Common myeloid progenitor, CD34-positive (primary cell): ENCODE data around the gene C7orf25.

ENCODE experiments used
- CTCF ChIA-PET: fragments of 350-600 bp; sonication (Branson Sonifier 250); formaldehyde crosslinking; loops from one replicate; lab custom pipeline; 2021; ENCODE audit warnings: antibody characterized with exemption; lab: Charles Lee
- POLR2A ChIA-PET: fragments of 350-600 bp; sonication (Branson Sonifier 250); formaldehyde crosslinking; loops from one replicate; lab custom pipeline; 2021; ENCODE audit warnings: antibody characterized with exemption; lab: Charles Lee
- DNase-seq, 3 donors: peaks; one replicate each; pipeline versions ENCODE4 v3.0.0 to v3.0.0-alpha.2; 2013
- H3K27ac ChIP-seq, 2 experiments: 1 replicate in 1 of 2; 2 replicates in 1 of 2; pipeline ENCODE4 v1.7.0; 2013; ENCODE audit warnings: inconsistent platforms in 2 of 2, low read length in 2 of 2, mild to moderate bottlenecking in 2 of 2, low read depth in 1 of 2, moderate library complexity in 1 of 2; ENCODE audit not compliant: severe bottlenecking in 2 of 2, insufficient read depth in 1 of 2, poor library complexity in 1 of 2
- H3K27me3 ChIP-seq, 5 experiments: replicated peaks in 2 of 5; 1 replicate in 3 of 5; 2 replicates in 2 of 5; pipeline versions ENCODE4 v1.6.1 to v1.7.0; 2013; ENCODE audit warnings: low read length in 4 of 5, mild to moderate bottlenecking in 2 of 5, moderate library complexity in 2 of 5, inconsistent platforms in 1 of 5; ENCODE audit not compliant: insufficient read depth in 5 of 5, control insufficient read depth in 4 of 5
- H3K36me3 ChIP-seq, 4 experiments: 1 replicate in 2 of 4; 2 replicates in 2 of 4; pipeline versions ENCODE4 v1.6.1 to v1.7.0; 2013; ENCODE audit warnings: low read length in 3 of 4, control low read depth in 1 of 4, mild to moderate bottlenecking in 1 of 4; ENCODE audit not compliant: control insufficient read depth in 4 of 4, insufficient read depth in 4 of 4
- H3K4me1 ChIP-seq, 4 experiments: 1 replicate in 3 of 4; 2 replicates in 1 of 4; pipeline versions ENCODE4 v1.6.1 to v1.7.1; 2013; ENCODE audit warnings: low read length in 3 of 4, mild to moderate bottlenecking in 3 of 4, control low read depth in 1 of 4, inconsistent platforms in 1 of 4, moderate library complexity in 1 of 4; ENCODE audit not compliant: control insufficient read depth in 4 of 4, insufficient read depth in 4 of 4; ENCODE audit errors: control extremely low read depth in 1 of 4
- H3K4me3 ChIP-seq, 7 experiments: 1 replicate in 4 of 7; 2 replicates in 3 of 7; pipeline versions ENCODE4 v1.5.1 to v1.7.0; 2013; ENCODE audit warnings: mild to moderate bottlenecking in 7 of 7, low read length in 6 of 7, moderate library complexity in 6 of 7, inconsistent platforms in 2 of 7, low read depth in 2 of 7, control low read depth in 1 of 7; ENCODE audit not compliant: insufficient read depth in 4 of 7, control insufficient read depth in 1 of 7; ENCODE audit errors: extremely low read depth in 1 of 7
- H3K9me3 ChIP-seq, 5 experiments: 1 replicate in 4 of 5; 2 replicates in 1 of 5; pipeline versions ENCODE4 v1.6.1 to v1.7.1; 2013; ENCODE audit warnings: low read length in 4 of 5, mild to moderate bottlenecking in 2 of 5, inconsistent platforms in 1 of 5, low read depth in 1 of 5, moderate library complexity in 1 of 5; ENCODE audit not compliant: control insufficient read depth in 4 of 5, insufficient read depth in 2 of 5; ENCODE audit errors: control extremely low read depth in 1 of 5
- WGBS: methylation state at CpG from one replicate; pipeline ENCODE4 v1.1.5; 2013; ENCODE audit not compliant: insufficient coverage; 5-methylcytosine and 5-hydroxymethylcytosine counted together

Gene C7orf25

DNA sequence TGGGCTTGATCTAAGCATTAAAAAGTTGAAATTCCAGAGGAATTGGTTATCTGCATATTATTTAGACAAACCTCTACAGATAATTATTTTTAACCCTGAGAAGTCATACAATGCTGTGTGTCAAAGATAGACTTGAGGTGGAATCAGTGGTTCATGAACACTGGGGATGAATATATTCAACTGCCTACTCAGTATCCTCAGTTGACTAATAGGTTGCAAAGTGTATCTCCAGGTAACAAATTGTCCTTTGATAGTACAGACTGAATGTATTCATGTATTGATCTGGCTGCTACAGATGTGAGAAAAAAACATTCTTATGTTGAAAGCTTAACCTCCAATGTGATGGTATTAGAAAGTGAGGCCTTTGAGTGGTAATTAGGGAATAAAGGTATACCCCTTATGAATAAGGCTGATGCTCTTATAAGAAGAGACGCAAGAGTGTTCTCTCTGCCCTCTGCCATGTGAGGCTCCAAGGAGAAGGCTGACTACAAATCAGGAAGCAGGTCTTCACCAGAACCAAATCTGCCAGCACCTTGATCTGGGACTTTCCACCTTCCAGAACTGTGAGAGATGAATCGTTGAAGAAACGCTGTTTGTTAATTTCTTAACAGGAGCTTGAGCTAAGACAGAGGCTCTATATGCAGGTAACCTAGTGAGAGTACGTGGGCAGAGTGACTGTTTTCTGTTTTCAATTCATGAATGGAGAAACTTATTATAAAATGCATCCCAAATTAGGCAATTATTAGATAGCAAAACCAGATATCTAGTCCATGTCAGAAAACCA lies 27.8 kb upstream of the C7orf25 start:
- WGBS: 100% methylated on average over 3 of the region's 4 CpGs
- Histone ChIP-seq H3K4me1 (no peaks in the 10 kb centered on the region), H3K27ac (no peak overlapping the region), H3K27me3 (no peaks in the 10 kb centered on the region), H3K9me3 (no peaks in the 10 kb centered on the region), H3K36me3 (peaks cover 18 to 41% (median 25%) of the 10 kb centered on the region in 4 experiments), H3K4me3 (no peak overlapping the region)
- CTCF ChIA-PET: no interaction called here
- DNase-seq: no peak
- POLR2A ChIA-PET: no interaction called here

DNA sequence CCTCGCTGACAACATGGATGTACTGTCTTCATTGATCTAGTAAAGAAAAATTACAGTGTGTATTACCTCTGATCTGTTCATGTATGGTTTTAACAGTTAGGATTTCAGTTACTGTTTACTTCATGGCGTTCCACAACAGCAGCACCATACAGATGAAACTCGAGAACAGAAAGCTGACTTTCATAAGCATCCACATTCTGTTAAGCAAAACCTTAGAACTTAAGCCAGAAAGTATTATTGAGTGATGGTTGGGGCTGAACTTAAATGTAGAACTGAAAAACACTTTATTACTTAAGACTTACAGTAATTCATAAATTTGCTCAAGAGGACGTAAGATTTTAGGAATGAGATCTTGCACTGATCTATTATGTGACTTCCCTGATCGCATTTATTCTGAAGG lies 24.0 kb upstream of the C7orf25 start:
- Histone ChIP-seq H3K9me3 (no peaks in the 10 kb centered on the region), H3K27ac (no peak overlapping the region), H3K4me3 (no peak overlapping the region), H3K27me3 (no peaks in the 10 kb centered on the region), H3K4me1 (peaks cover 5 to 15% (median 9%) of the 10 kb centered on the region in 4 experiments), H3K36me3 (peaks cover 18 to 41% (median 25%) of the 10 kb centered on the region in 4 experiments)
- WGBS: 100% methylated on average over 2 of the region's 5 CpGs
- ChIA-PET POLR2A (no interaction called here), CTCF (interaction anchor here (0.6 to 2.0 kb wide), 5 partner anchors 8 to 892 kb away, joined by 3 to 8 read pairs (median 3); no protein-coding TSS in a partner anchor)
- DNase-seq: no peak

DNA sequence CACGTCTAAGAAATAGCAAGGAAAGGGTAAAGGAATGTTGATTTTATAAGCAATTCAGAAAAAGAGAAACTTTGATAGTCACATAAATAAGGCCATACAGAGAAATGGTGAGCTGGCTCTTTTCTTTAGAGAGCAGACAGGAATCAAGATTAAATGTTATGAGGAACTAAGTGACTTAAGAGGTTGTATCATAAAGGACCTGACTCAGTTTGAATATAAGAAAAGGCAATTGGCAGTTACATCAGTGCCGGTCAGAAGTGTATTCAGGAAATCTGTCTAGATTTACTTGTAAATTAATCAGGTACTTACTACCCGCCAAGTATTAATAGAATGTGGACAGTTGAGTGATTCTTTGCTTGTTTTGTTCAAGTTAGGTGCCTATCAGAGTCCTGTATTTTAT lies 22.4 kb upstream of the C7orf25 start:
- ChIA-PET POLR2A (no interaction called here), CTCF (interaction anchor here (0.7 to 1.8 kb wide), 4 partner anchors 10 to 519 kb away, joined by 3 to 5 read pairs (median 3); no protein-coding TSS in a partner anchor)
- Histone ChIP-seq H3K27ac (no peak overlapping the region), H3K27me3 (no peaks in the 10 kb centered on the region), H3K4me1 (peaks cover 10 to 30% (median 20%) of the 10 kb centered on the region in 4 experiments), H3K9me3 (no peaks in the 10 kb centered on the region), H3K36me3 (peaks cover 11 to 38% (median 25%) of the 10 kb centered on the region in 4 experiments), H3K4me3 (no peak overlapping the region)
- no peak for DNase-seq
- 67% methylated on average over 1 of the region's 3 CpGs for WGBS

DNA sequence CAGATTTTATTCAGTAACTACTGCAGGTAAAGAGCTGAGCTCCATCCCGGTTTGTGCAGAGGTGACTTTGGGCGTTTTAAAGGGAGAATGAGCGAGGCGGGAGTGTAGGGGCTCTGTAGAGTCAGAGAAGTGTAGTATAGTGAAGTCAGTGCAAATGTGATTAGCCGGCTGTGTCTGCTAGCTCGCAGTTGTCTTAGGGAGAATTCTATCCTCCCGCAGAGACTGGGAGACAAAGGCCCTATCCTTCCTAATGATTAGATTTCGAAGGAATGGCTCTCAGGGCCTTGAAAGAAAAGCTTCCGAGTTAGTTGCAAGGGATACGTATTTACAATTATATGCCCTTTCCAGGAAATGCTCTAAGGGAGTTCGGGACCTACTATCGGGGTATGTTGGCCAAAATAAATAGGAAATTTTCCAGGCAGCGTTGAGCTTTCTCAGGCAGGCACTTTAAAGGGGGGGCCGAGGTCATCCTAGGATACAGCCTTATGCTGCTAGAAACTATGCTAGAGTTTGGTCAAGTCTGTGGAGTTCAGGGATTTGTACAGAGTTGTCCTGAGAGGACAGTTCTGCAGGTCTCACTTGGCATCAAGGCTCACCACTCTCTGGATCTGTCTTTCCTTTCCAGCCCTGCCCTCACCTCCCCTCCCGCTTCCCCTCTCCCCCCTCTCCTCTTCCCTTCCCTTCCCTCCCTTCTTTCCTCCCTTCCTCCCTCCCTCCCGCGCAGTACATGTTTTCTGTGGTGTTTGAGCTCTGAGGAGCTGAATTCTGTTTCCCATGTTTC lies 21.1 kb upstream of the C7orf25 start:
- CTCF ChIA-PET: interaction anchor here (0.8 to 3.1 kb wide), 9 partner anchors 9 to 954 kb away, joined by 3 to 16 read pairs (median 3); no protein-coding TSS in a partner anchor

DNA sequence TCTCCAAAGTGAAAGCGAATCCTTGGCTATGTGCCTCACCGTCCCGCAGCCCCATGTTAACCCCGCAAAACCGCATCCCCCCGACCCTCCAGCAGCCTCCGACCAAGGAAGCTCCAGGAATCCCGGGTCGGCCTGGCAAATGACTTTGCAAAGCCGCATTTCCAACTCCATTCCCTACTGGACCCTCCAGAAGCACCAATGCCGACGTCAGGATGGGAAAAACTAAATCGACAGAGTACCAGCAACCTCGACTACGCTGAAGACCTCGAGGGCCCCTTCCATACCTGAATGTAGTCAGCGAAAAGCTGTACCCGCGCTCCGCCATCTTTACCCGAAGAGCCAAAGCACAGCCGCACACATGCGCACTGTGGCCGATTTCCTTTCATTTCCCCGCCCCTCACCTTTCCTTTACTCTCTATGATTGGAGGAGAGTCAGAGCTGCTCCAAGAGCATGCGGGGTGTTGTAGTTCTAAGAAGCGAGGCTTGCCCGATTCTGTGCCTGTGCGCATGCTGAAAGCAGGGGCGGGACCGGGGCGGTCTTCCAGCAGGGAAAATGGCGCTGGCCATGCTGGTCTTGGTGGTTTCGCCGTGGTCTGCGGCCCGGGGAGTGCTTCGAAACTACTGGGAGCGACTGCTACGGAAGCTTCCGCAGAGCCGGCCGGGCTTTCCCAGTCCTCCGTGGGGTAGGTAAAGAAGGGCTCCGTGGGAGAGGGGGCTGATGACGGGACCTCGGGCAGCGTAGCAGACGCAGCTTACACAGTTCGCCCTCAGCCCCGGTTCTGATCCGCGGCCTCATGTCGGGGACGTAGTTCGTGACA lies 20.2 kb upstream of the C7orf25 start, which contains the start of the genes MRPL32 and PSMA2:
Gene MRPL32, plus strand, starts transcription at position 543 of the 818 bp plus-strand sequence. Its CDS starts 11 bp downstream, at position 554.
Gene PSMA2, minus strand, starts transcription at position 341 of the 818 bp plus-strand sequence. Its CDS starts 16 bp downstream, at position 325.
- ChIA-PET POLR2A (interaction anchor here (0.5 to 1.3 kb wide), 5 partner anchors 14 to 830 kb away, joined by 3 to 5 read pairs (median 3); partner anchors contain the start of gene C7orf25), CTCF (interaction anchor here (0.7 to 3.1 kb wide), 10 partner anchors 8 to 827 kb away, joined by 3 to 16 read pairs (median 4); no protein-coding TSS in a partner anchor)
- peaks cover 10 to 41% (median 23%) of the 10 kb centered on the region in 4 experiments for H3K4me1 ChIP-seq
- H3K4me3 ChIP-seq: peak within 1 kb of the TSS; percentile 85 to 100 (median 98)
- peaks cover 6 to 22% (median 13%) of the 10 kb centered on the region in 4 experiments for H3K36me3 ChIP-seq
- H3K27ac ChIP-seq: peak within 1 kb of the TSS; percentile 85 to 92
- no peaks in the 10 kb centered on the region for H3K9me3 ChIP-seq
- H3K27me3 ChIP-seq: no peaks in the 10 kb centered on the region
- under 1% methylated on average over 50 of the region's 56 CpGs for WGBS
- DNase-seq: peak; percentile 97 to 98 (median 98)

More for the DNA sequence above, 21.1 kb upstream of the C7orf25 start:
- Histone ChIP-seq H3K27ac (peak overlapping the region; percentile 85 to 92), H3K4me1 (peaks cover 10 to 33% (median 23%) of the 10 kb centered on the region in 4 experiments), H3K4me3 (peak overlapping the region; percentile 85 to 100 (median 98)), H3K27me3 (no peaks in the 10 kb centered on the region), H3K36me3 (peaks cover 6 to 25% (median 17%) of the 10 kb centered on the region in 4 experiments), H3K9me3 (no peaks in the 10 kb centered on the region)
- peak in 1 of 3 donors; percentile 24 for DNase-seq
- POLR2A ChIA-PET: interaction anchor here (0.6 to 0.7 kb wide), 3 partner anchors 13 to 1922 kb away, joined by 3 to 5 read pairs (median 3); no protein-coding TSS in a partner anchor
- 0% methylated on average over 13 of the region's 17 CpGs for WGBS

DNA sequence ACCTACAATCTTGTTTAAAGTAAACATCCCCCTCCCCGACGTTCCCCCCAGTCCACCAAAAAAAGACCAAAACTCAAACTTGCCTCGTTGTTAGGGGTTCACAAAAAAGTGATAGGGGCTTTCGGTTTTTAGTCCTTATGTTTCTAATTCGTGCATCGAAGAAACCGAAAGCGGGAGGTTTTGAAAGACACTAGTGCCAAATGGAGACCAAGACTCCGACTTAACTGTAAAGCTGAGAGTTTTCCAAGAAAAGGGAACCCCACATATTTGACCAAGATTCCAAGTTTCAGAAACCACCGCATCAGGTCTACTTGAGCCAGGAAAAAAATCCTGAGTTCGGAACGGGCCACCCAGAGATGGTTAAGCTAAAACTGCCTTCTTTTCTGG lies 19.6 kb upstream of the C7orf25 start:
- no peaks in the 10 kb centered on the region for H3K9me3 ChIP-seq
- H3K4me1 ChIP-seq: peaks cover 11 to 47% (median 25%) of the 10 kb centered on the region in 4 experiments
- DNase-seq: no peak
- peak overlapping the region; percentile 85 to 92 for H3K27ac ChIP-seq
- peaks cover 6 to 21% (median 11%) of the 10 kb centered on the region in 4 experiments for H3K36me3 ChIP-seq
- POLR2A ChIA-PET: interaction anchor here (1.3 kb wide), 1 partner anchor 19 kb away, joined by 3 read pairs; the partner anchor contains the start of gene C7orf25
- CTCF ChIA-PET: interaction anchor here (0.7 to 3.1 kb wide), 6 partner anchors 10 to 281 kb away, joined by 3 to 16 read pairs (median 3); no protein-coding TSS in a partner anchor
- WGBS: 0% methylated on average over 9 of the region's 12 CpGs
- no peaks in the 10 kb centered on the region for H3K27me3 ChIP-seq
- peak overlapping the region; percentile 85 to 100 (median 98) for H3K4me3 ChIP-seq
